ENCODE measurements around the gene ALK. TPM values are rescaled to one million over a fixed set of nuclear protein-coding genes. Genes with fewer than 3 reads are reported as not detected.

Gene ALK
- total RNA-seq, 1 donor from 2014 or later = not detected

DNA sequence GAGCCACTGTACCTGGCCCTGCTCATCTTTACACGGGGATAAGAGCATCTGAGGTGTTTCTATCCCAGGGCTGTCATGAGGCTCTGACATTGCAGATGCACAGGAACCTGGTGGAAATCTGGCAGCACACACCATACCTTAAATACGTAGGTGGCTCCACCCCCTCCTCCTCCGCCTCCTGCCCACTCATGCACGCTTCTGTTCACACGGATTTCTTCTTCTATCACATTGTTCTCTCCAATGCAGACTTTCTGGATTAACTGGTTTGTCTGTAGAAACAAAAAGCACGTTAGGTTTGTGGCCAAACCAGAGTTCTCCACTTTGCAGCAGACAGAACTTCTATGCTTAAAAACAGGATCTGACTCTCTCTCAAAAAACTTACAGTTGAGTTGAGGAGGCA lies 688.0 kb downstream of the ALK start:
- DNase-seq (ENCODE audit: low read depth) (peak; percentile 68), FAIRE-seq (peak; percentile 50)
- Histone ChIP-seq H3K4me3 (ENCODE audit: low read depth, low read length) (no peak overlapping the region), H3K27me3 (ENCODE audit: control insufficient read depth, insufficient read depth, low read length) (peaks cover 6% of the 10 kb centered on the region), H3K36me3 (ENCODE audit: control insufficient read depth, insufficient read depth, low read length) (no peaks in the 10 kb centered on the region)
- TF ChIP-seq, protein P1, sequence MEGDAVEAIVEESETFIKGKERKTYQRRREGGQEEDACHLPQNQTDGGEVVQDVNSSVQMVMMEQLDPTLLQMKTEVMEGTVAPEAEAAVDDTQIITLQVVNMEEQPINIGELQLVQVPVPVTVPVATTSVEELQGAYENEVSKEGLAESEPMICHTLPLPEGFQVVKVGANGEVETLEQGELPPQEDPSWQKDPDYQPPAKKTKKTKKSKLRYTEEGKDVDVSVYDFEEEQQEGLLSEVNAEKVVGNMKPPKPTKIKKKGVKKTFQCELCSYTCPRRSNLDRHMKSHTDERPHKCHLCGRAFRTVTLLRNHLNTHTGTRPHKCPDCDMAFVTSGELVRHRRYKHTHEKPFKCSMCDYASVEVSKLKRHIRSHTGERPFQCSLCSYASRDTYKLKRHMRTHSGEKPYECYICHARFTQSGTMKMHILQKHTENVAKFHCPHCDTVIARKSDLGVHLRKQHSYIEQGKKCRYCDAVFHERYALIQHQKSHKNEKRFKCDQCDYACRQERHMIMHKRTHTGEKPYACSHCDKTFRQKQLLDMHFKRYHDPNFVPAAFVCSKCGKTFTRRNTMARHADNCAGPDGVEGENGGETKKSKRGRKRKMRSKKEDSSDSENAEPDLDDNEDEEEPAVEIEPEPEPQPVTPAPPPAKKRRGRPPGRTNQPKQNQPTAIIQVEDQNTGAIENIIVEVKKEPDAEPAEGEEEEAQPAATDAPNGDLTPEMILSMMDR (IDR thresholded peaks at IDR 0.05; ENCODE audit: insufficient read depth, low read length, severe bottlenecking) = no peak

DNA sequence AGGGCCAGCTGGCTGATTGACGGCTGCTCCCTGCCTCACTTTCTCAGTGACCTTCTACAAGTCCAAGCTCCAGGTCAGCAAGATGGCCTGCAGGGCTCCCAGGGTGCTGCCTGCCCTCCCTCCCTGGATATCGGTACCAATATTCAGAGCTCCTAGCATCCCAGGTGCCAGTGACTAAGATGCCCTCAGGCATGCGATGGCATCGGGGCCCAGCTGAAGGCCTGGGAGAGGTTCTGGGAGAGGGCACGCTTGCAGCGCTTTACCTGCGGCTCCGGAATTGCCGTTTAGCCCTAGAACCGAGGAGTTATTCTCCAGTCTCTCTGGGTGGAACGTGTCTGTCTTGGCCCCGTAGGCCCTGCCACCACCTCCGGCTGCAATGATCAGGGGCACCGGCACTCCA lies 689.3 kb downstream of the ALK start:
- Histone ChIP-seq H3K36me3 (ENCODE audit: control insufficient read depth, insufficient read depth, low read length) (no peaks in the 10 kb centered on the region), H3K4me3 (ENCODE audit: low read depth, low read length) (no peak overlapping the region), H3K27me3 (ENCODE audit: control insufficient read depth, insufficient read depth, low read length) (peaks cover 8% of the 10 kb centered on the region)
- FAIRE-seq (no peak), DNase-seq (ENCODE audit: low read depth) (no peak)
- TF ChIP-seq, protein P1 (IDR thresholded peaks at IDR 0.05; ENCODE audit: insufficient read depth, low read length, severe bottlenecking) = no peak

DNA sequence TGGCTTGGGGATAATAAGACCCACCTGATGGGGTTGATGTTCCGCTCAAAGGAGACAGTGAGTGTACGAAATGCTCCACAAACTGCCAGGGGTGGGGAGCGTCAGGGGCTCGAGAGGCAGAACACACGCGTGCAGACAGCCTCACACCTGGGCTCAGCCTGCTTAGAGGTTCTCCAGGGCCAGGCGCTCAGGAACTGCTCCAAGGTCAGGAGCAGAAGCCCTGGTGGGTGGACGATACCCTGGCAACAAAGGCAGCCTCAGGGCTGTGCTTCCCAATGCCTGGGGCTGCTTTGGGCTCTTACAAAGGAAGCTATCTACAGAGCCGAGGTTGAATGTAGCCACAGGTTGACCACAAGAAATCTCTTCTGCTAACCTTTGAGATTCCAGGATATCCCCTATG lies 691.7 kb downstream of the ALK start:
- peaks cover 8% of the 10 kb centered on the region for H3K27me3 ChIP-seq (ENCODE audit: control insufficient read depth, insufficient read depth, low read length)
- no peak overlapping the region for H3K4me3 ChIP-seq (ENCODE audit: low read depth, low read length)
- FAIRE-seq = peak; percentile 43
- TF ChIP-seq, protein P1 (IDR thresholded peaks at IDR 0.05; ENCODE audit: insufficient read depth, low read length, severe bottlenecking) = no peak
- H3K36me3 ChIP-seq (ENCODE audit: control insufficient read depth, insufficient read depth, low read length) = no peaks in the 10 kb centered on the region
- DNase-seq (ENCODE audit: low read depth) = no peak

DNA sequence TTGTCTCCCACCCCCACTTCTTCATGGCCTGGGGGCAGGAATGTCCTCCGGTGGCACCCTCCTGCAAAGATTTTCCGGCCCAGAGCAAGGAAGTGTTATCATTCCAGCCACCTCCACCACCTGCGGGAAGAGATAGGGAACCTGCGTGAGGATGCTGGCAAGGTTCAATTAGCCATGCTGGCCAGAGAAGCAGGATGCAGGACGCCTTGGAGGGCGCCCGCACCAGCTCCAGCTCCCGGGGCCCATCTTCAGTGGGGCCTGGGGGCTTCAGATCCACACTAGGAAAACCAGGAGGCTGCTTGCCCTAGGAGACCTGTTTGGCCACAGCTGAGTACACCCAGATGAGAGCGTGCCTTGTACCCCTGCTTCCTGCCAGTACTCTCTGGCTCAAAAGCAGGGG lies 692.4 kb downstream of the ALK start:
- H3K36me3 ChIP-seq (ENCODE audit: control insufficient read depth, insufficient read depth, low read length) = no peaks in the 10 kb centered on the region
- DNase-seq (ENCODE audit: low read depth) (no peak), FAIRE-seq (no peak)
- H3K27me3 ChIP-seq (ENCODE audit: control insufficient read depth, insufficient read depth, low read length) = peaks cover 6% of the 10 kb centered on the region
- no peak overlapping the region for H3K4me3 ChIP-seq (ENCODE audit: low read depth, low read length)
- TF ChIP-seq, protein P1 (IDR thresholded peaks at IDR 0.05; ENCODE audit: insufficient read depth, low read length, severe bottlenecking) = no peak

DNA sequence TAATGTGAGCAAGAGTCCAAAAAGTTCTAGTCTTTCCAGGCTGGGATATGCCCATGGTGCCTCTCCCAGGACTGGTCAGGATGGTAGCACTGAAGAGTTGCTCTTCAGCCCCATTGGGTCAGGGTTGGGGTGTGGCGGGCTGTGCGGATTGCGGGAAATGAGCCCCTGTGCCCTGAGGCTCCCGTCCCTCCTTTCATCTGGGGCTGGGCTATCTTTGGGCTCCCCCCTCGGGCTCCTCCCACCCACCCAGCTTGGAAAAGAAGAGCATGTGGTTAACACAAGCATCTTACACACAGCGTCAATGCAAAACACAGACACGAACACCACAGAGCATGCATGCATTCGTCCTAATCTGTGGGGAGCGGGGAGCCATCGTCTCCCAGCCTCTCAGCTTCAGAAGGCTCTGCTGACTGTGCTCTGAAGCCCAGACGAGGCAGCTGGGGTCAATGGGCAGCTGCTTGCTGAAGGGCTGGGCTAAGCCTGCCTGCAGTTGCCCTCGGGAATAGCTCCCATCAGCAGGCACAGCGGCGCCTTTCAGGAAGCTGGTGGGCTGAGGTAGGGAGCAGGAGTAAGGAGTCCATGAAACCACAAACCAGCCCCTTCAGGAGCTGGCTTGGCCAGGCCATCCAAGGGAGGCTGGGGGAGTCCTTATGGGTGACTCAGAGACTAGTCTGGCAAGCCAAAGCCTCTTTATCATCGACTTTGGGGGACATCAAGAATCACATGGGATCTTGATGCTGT lies 693.3 kb downstream of the ALK start:
- no peaks in the 10 kb centered on the region for H3K36me3 ChIP-seq (ENCODE audit: control insufficient read depth, insufficient read depth, low read length)
- no peak overlapping the region for H3K4me3 ChIP-seq (ENCODE audit: low read depth, low read length)
- DNase-seq (ENCODE audit: low read depth) = peak; percentile 37
- TF ChIP-seq, protein P1 (IDR thresholded peaks at IDR 0.05; ENCODE audit: insufficient read depth, low read length, severe bottlenecking) = no peak
- no peak for FAIRE-seq
- H3K27me3 ChIP-seq (ENCODE audit: control insufficient read depth, insufficient read depth, low read length) = peaks cover 6% of the 10 kb centered on the region

DNA sequence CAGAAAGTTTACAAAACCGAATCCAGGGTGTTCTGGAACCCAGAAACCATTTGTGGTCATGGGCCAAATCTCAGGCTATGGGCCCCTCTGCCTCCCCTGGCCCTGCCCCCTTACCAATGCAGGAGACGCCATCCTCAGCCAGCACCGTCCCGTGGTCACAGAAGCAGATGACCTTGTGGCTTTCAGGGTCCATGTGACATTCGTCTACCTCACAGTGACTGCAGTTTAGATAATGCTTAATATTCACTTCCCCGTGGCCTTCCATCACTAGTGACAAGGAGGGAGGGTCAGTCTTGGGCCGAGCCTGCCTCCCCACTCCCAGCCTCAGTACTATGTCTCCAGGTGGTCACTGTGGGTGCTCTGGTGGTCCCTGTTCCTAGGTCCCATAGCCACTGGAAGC lies 694.6 kb downstream of the ALK start:
- DNase-seq (ENCODE audit: low read depth) (no peak), FAIRE-seq (no peak)
- TF ChIP-seq, protein P1 (IDR thresholded peaks at IDR 0.05; ENCODE audit: insufficient read depth, low read length, severe bottlenecking) = no peak
- H3K27me3 ChIP-seq (ENCODE audit: control insufficient read depth, insufficient read depth, low read length) = peaks cover 6% of the 10 kb centered on the region
- H3K36me3 ChIP-seq (ENCODE audit: control insufficient read depth, insufficient read depth, low read length) = no peaks in the 10 kb centered on the region
- H3K4me3 ChIP-seq (ENCODE audit: low read depth, low read length) = no peak overlapping the region
